ENCODE measurements around the gene MIF4GD. TPM values are rescaled to one million over a fixed set of nuclear protein-coding genes. Genes with fewer than 3 reads are reported as not detected.

MIF4GD gene
- total and polyA plus RNA-seq, 2 experiments from 2014 or later, result 12.4 to 23.6 TPM

- H3K9me2 ChIP-seq (replicated peaks; ENCODE audit: insufficient read depth), result no peaks in the 10 kb centered on the region
- no peaks in the 10 kb centered on the region for H3K27me3 ChIP-seq
- 90% methylated on average over 17 of the region's 17 CpGs for WGBS (ENCODE audit: low lambda C conversion rate, missing lambda C conversion rate)
- H2AFZ ChIP-seq, result no peak overlapping the region
- H4K20me1 ChIP-seq (ENCODE audit: insufficient read depth, poor library complexity, severe bottlenecking), result no peaks in the 10 kb centered on the region
- no peak overlapping the region for H3K4me3 ChIP-seq
- H3K79me2 ChIP-seq, result no peaks in the 10 kb centered on the region
- no peaks in the 10 kb centered on the region for H3K9me3 ChIP-seq (ENCODE audit: low read depth)
- TF ChIP-seq EZH2phosphoT487 (IDR thresholded peaks at IDR 0.05; ENCODE audit: low read depth, severe bottlenecking, unreplicated experiment) (no peak), EZH2 (IDR thresholded peaks at IDR 0.05; ENCODE audit: borderline replicate concordance) (no peak), CTCF (IDR thresholded peaks at IDR 0.05; ENCODE audit: poor library complexity) (no peak)
- no peak overlapping the region for H3K27ac ChIP-seq
- no peak for DNase-seq (ENCODE audit: low spot score)
- no peaks in the 10 kb centered on the region for H3K36me3 ChIP-seq (replicated peaks; ENCODE audit: insufficient read depth, low read depth)
- no peak overlapping the region for H3K4me2 ChIP-seq
- H3K4me1 ChIP-seq (ENCODE audit: insufficient read depth), result no peaks in the 10 kb centered on the region
These were observed 30.6 kb upstream of the MIF4GD start for GRCh38 chr17:75301502-75302206.

- 89% methylated on average over 9 of the region's 9 CpGs for whole genome bisulfite sequencing (ENCODE audit: low lambda C conversion rate, missing lambda C conversion rate)
- Histone ChIP-seq H3K9me3 (ENCODE audit: low read depth) (no peaks in the 10 kb centered on the region), H3K4me2 (no peak overlapping the region), H3K4me3 (no peak overlapping the region), H3K4me1 (ENCODE audit: insufficient read depth) (no peaks in the 10 kb centered on the region), H3K36me3 (replicated peaks; ENCODE audit: insufficient read depth, low read depth) (no peaks in the 10 kb centered on the region), H3K27ac (no peak overlapping the region), H2AFZ (no peak overlapping the region), H3K27me3 (no peaks in the 10 kb centered on the region), H3K9me2 (replicated peaks; ENCODE audit: insufficient read depth) (no peaks in the 10 kb centered on the region), H4K20me1 (ENCODE audit: insufficient read depth, poor library complexity, severe bottlenecking) (no peaks in the 10 kb centered on the region), H3K79me2 (no peaks in the 10 kb centered on the region)
- TF ChIP-seq CTCF (IDR thresholded peaks at IDR 0.05; ENCODE audit: poor library complexity) (no peak), EZH2 (IDR thresholded peaks at IDR 0.05; ENCODE audit: borderline replicate concordance) (no peak), EZH2phosphoT487 (IDR thresholded peaks at IDR 0.05; ENCODE audit: low read depth, severe bottlenecking, unreplicated experiment) (no peak)
- no peak for DNase-seq (ENCODE audit: low spot score)
These were observed 30.0 kb upstream of the MIF4GD start for GRCh38 chr17:75301049-75301448.

- Histone ChIP-seq H3K4me3 (no peak overlapping the region), H2AFZ (no peak overlapping the region), H3K9me3 (ENCODE audit: low read depth) (no peaks in the 10 kb centered on the region), H3K9me2 (replicated peaks; ENCODE audit: insufficient read depth) (no peaks in the 10 kb centered on the region), H3K4me1 (ENCODE audit: insufficient read depth) (no peaks in the 10 kb centered on the region), H4K20me1 (ENCODE audit: insufficient read depth, poor library complexity, severe bottlenecking) (no peaks in the 10 kb centered on the region), H3K4me2 (no peak overlapping the region), H3K27me3 (no peaks in the 10 kb centered on the region), H3K79me2 (no peaks in the 10 kb centered on the region), H3K27ac (no peak overlapping the region), H3K36me3 (replicated peaks; ENCODE audit: insufficient read depth, low read depth) (no peaks in the 10 kb centered on the region)
- WGBS (ENCODE audit: low lambda C conversion rate, missing lambda C conversion rate), result 74% methylated on average over 7 of the region's 7 CpGs
- no peak for DNase-seq (ENCODE audit: low spot score)
- TF ChIP-seq CTCF (IDR thresholded peaks at IDR 0.05; ENCODE audit: poor library complexity) (no peak), EZH2phosphoT487 (IDR thresholded peaks at IDR 0.05; ENCODE audit: low read depth, severe bottlenecking, unreplicated experiment) (no peak), EZH2 (IDR thresholded peaks at IDR 0.05; ENCODE audit: borderline replicate concordance) (no peak)
These were observed 29.2 kb upstream of the MIF4GD start for GRCh38 chr17:75300280-75300679.
